Activated naive CD8-positive, alpha-beta T cell treated with anti-CD3 and anti-CD28 coated beads, Interleukin-2, amount 50 U/mL, for 24 hours (primary cell): ENCODE measurements around the gene LSM3.

Experiments
- ATAC-seq: fragments of 150-1000 bp; cut with Tn5 transposase; one replicate; pipeline ENCODE4 v1.10.0; 2021
- DNase-seq: peaks from one replicate; pipeline ENCODE4 v3.0.0; 2021
- H3K27ac Mint-ChIP-seq: one replicate; pipeline ENCODE4 v1.8.0; 2021; ENCODE audit warnings: mild to moderate bottlenecking, mixed read lengths
- H3K27me3 Mint-ChIP-seq: one replicate; pipeline ENCODE4 v1.8.0; 2021; ENCODE audit warnings: mixed read lengths
- H3K36me3 Mint-ChIP-seq: one replicate; pipeline ENCODE4 v1.8.0; 2021; ENCODE audit warnings: low read depth, mixed read lengths
- H3K4me1 Mint-ChIP-seq: one replicate; pipeline ENCODE4 v1.8.0; 2021; ENCODE audit warnings: mixed read lengths
- H3K4me3 Mint-ChIP-seq: one replicate; pipeline ENCODE4 v1.8.0; 2021; ENCODE audit warnings: mild to moderate bottlenecking, moderate library complexity, mixed read lengths
- H3K9me3 Mint-ChIP-seq: one replicate; pipeline ENCODE4 v1.8.0; 2021; ENCODE audit warnings: mixed read lengths

The LSM3 gene

DNA sequence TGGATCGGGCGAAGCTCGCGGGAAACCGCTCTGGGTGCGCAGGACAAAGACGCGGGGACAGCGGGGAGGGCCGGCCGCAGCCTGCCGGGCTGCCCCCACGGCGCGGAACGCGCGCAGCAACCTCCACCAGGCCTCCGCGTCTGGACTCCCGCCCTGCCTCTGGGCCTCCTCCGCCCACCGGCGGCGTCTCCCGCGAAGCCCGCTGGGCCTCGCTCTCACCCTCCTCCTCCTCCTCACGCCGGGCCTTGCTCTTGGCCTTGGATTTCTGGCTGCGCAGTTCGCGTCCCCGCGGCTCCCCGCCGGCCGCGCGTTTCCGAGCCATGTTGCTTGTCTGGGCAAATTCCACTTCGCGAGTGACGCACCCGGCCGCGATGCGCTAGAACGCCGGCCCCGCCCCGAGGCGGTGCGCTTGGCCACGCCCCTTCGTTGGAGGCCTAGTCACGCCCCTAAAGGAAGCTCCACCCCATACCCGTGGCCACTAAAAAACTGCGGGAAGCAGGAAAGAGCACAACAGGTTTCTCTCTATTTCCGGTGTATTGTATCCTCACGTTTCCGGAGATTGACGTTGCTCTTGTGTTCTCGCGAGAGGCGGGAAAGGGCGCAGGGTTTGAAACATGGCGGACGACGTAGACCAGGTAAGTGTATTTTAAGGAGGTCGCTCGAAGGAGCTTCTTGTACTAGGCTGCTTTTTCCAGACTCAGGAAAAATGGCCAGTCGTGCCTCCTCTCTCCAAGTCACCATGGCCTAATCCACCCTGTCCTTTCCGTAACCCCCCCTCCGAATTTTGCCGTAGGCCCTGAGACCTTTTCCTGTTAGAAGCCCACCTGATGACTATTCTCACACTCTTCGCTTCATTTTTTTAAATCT is at the start of gene LSM3, which contains the start of gene XPC:
Gene LSM3, plus strand, starts transcription at position 571 of the 867 bp plus-strand sequence. Its CDS starts 44 bp downstream, at position 615.
Gene XPC, minus strand, starts transcription at position 355 of the 867 bp plus-strand sequence. Its CDS starts 33 bp downstream, at position 322.
- ATAC-seq (peak; percentile 96), DNase-seq (peak; percentile 95)
- peak within 1 kb of the TSS; percentile 93 for H3K27ac Mint-ChIP-seq
- H3K9me3 Mint-ChIP-seq: no peaks in the 10 kb centered on the region
- peak within 1 kb of the TSS; percentile 93 for H3K4me3 Mint-ChIP-seq
- peaks cover 68% of the 10 kb centered on the region for H3K4me1 Mint-ChIP-seq
- H3K27me3 Mint-ChIP-seq: no peaks in the 10 kb centered on the region
- H3K36me3 Mint-ChIP-seq: peaks cover 17% of the 10 kb centered on the region

DNA sequence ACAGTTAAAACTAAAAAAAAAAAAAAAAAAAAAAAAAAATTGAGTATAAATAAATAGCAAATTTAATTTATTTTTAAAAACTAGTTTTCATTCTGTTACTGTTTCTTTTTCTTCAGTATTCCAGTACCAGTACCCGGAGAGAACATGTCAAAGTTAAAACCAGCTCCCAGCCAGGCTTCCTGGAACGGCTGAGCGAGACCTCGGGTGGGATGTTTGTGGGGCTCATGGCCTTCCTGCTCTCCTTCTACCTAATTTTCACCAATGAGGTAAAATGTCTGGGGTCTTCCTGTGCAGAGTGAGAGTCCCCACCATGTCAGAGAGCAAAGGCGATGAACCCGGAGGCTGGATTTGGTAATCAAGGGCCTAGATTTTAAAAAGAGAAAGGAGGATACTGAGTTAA is 49.3 kb upstream of the LSM3 start:
- Mint-ChIP-seq H3K4me1 (peaks cover 31% of the 10 kb centered on the region), H3K9me3 (no peaks in the 10 kb centered on the region), H3K27me3 (no peaks in the 10 kb centered on the region), H3K27ac (no peak overlapping the region), H3K36me3 (peaks cover 42% of the 10 kb centered on the region), H3K4me3 (no peak overlapping the region)
- no peak for DNase-seq
- no peak for ATAC-seq

DNA sequence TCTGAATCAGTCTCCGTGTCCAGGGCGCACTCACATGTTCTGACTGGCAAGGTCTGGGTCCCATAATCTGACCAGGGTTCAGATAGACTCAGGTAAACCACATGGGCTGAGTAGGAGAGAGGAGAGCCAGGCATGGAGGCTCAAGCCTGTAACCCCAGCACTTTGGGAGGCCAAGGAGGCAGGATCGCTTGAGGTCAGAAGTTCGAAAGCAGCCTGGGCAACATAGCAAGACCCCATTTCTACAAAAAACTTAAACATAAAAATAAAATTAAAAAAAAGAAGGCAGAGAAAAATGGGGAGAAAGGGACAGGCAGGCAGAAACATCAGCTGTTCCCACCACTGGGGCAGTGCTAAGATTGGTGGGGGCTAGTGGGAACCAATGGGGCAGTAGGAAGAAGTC is 48.4 kb upstream of the LSM3 start:
- Mint-ChIP-seq H3K9me3 (no peaks in the 10 kb centered on the region), H3K4me1 (peaks cover 29% of the 10 kb centered on the region), H3K27ac (no peak overlapping the region), H3K4me3 (no peak overlapping the region), H3K36me3 (peaks cover 43% of the 10 kb centered on the region), H3K27me3 (no peaks in the 10 kb centered on the region)
- no peak for DNase-seq
- no peak for ATAC-seq

DNA sequence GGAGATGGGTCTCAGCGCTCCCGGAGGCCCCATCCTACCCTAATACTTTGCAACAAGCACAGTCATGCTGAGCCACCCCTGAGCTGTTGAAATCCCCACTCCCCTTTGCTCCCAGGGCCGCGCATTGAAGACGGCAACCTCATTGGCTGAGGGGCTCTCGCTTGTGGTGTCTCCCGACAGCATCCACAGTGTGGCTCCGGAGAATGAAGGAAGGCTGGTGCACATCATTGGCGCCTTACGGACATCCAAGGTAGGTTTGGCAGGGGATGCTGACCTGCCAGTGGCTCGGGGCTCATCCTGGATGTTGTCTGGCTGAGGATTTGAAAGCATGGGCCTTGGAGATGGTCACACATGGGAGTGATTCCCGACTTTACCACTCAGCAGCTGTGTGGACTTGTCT is 47.9 kb upstream of the LSM3 start:
- Mint-ChIP-seq H3K27me3 (no peaks in the 10 kb centered on the region), H3K36me3 (peaks cover 44% of the 10 kb centered on the region), H3K4me3 (no peak overlapping the region), H3K27ac (no peak overlapping the region), H3K9me3 (no peaks in the 10 kb centered on the region), H3K4me1 (peaks cover 28% of the 10 kb centered on the region)
- DNase-seq (no peak), ATAC-seq (no peak)

DNA sequence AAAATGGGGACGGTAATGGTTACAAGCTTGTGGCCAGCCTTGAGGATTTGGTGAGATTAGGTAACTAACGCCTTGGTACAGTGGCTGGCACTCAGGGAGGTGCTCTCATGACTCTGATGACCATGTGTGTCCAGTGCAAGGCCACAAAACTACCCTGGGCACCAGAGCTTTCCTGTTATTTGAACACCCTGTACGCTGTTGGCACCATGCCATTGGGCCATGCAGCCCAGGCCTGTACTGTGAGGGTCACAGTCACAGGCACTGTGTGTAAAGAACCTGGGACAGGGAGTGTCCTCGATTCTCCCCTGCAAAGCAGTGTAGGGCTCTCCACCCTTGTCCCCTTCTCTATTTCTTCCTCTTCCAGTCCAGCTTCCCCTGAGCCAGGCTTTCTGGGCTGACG is 47.5 kb upstream of the LSM3 start:
- peaks cover 24% of the 10 kb centered on the region for H3K4me1 Mint-ChIP-seq
- no peaks in the 10 kb centered on the region for H3K27me3 Mint-ChIP-seq
- H3K4me3 Mint-ChIP-seq: no peak overlapping the region
- no peaks in the 10 kb centered on the region for H3K9me3 Mint-ChIP-seq
- DNase-seq (no peak), ATAC-seq (no peak)
- no peak overlapping the region for H3K27ac Mint-ChIP-seq
- peaks cover 49% of the 10 kb centered on the region for H3K36me3 Mint-ChIP-seq

DNA sequence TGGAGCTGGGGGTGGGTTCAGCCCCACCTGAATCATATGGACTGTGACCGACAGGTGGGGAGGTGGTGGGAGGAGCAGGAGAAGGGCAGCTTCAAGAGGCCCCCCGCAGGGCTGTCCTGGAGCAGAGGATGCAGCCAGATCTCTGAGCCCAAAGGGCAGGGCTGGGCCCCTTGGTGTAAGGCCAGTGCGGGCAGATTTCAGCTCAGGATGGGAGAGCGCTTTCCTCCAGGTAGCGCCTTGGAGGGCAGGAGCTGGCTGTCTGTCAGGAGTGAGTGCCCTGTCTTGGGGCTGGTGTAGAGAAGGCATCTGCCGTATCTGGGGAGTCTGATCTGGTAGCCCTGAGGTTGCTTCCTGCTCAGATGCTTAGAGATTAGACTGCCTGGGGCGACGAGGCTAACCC is 46.5 kb upstream of the LSM3 start:
- Mint-ChIP-seq H3K27me3 (no peaks in the 10 kb centered on the region), H3K4me3 (no peak overlapping the region), H3K4me1 (peaks cover 15% of the 10 kb centered on the region), H3K27ac (no peak overlapping the region), H3K9me3 (no peaks in the 10 kb centered on the region), H3K36me3 (peaks cover 48% of the 10 kb centered on the region)
- DNase-seq: no peak
- ATAC-seq: no peak

DNA sequence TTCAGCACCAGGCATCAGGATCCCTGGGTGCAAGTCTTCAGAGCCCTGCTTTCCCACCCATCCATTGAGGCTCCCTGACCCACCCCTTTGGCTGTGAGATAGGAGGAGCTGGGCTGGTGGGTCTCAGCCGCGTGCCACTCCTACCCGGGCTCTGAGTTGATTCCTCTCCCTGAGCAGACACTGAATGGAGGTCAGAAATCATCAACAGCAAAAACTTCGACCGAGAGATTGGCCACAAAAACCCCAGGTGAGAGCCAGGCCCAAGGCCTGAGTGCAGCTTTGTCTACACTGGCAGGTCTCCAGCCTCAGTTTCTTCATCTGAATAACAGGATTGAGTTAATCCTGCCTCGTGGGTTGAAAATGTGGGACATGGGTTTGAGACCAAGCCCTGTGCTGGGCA is 45.9 kb upstream of the LSM3 start:
- Mint-ChIP-seq H3K9me3 (no peaks in the 10 kb centered on the region), H3K36me3 (peaks cover 48% of the 10 kb centered on the region), H3K27ac (no peak overlapping the region), H3K27me3 (no peaks in the 10 kb centered on the region), H3K4me3 (no peak overlapping the region), H3K4me1 (peaks cover 9% of the 10 kb centered on the region)
- DNase-seq (no peak), ATAC-seq (no peak)

DNA sequence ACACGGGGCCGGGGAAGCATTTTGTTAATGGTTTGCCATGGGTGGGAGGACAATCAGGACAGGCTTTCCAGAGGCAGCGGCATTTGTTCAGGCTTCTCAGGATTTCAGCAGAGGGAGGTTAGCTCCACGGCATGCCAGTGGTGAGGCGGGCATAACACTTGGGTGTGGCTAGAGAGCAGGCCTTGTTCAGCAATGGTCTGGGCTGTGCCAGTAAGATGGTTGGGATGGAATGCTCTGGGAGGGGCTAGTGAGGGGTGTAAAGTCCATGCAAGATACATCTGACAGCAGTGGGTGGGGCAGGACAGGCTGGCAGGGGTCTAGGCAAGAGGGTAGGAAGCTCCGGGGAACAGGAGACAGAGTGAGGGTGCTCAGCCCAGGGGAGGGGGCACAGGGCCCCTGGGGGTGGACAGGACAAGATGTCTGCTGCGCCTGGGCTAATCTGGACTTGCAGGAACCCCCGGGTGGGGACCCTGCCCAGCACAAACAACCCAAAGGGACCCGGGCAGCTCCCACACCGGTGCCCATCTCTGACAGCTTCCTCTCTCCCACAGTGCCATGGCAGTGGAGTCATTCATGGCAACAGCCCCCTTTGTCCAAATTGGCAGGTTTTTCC is 45.3 kb upstream of the LSM3 start:
- Mint-ChIP-seq H3K36me3 (peaks cover 45% of the 10 kb centered on the region), H3K4me1 (peaks cover 3% of the 10 kb centered on the region), H3K4me3 (no peak overlapping the region), H3K27me3 (no peaks in the 10 kb centered on the region), H3K27ac (no peak overlapping the region), H3K9me3 (no peaks in the 10 kb centered on the region)
- ATAC-seq: peak; percentile 14
- DNase-seq: no peak

DNA sequence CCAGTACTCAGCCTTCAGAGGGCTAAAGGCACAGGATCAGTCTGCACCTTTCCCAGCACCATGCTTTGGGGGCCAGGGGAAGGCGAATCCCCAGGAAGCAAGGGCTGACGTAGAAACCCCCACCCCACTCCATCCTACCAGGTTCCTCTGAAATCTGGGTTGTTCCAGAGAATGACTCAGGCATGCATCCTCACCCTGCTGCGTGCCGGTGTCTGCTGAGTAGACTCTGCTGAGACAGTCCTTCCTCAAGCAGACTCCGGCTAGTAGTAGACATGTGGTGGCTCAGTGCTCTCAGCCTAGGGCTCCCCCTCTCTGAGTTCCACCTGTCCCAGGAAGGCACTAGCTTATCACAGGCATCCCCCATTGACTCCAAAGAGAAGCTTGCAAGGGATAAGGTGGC is 44.7 kb upstream of the LSM3 start:
- no peaks in the 10 kb centered on the region for H3K9me3 Mint-ChIP-seq
- H3K4me1 Mint-ChIP-seq: no peaks in the 10 kb centered on the region
- peaks cover 42% of the 10 kb centered on the region for H3K36me3 Mint-ChIP-seq
- H3K27me3 Mint-ChIP-seq: no peaks in the 10 kb centered on the region
- H3K4me3 Mint-ChIP-seq: no peak overlapping the region
- no peak overlapping the region for H3K27ac Mint-ChIP-seq
- ATAC-seq: no peak
- DNase-seq: no peak

DNA sequence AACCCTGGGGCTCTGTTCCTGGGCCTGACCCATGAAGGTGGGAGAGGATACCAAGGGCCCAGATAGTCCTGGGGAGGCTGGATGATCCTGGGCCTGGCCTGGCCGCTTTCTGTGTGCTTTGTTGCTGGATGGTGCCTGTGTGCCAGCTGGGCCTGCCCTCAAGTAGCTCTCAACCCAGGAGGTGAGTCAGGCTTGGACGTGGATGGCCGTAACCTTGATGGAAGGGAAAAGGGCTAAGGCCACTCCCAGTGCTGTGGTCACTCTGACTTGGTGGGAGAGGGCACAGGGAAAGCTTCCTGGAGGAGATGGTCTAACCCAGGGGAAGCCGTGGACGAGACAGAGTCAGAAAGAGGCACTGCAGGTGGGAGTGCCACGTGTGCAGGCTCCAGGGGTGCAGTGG is 44.3 kb upstream of the LSM3 start:
- Mint-ChIP-seq H3K36me3 (peaks cover 40% of the 10 kb centered on the region), H3K4me3 (no peak overlapping the region), H3K27me3 (no peaks in the 10 kb centered on the region), H3K9me3 (no peaks in the 10 kb centered on the region), H3K27ac (no peak overlapping the region), H3K4me1 (no peaks in the 10 kb centered on the region)
- DNase-seq (no peak), ATAC-seq (no peak)

DNA sequence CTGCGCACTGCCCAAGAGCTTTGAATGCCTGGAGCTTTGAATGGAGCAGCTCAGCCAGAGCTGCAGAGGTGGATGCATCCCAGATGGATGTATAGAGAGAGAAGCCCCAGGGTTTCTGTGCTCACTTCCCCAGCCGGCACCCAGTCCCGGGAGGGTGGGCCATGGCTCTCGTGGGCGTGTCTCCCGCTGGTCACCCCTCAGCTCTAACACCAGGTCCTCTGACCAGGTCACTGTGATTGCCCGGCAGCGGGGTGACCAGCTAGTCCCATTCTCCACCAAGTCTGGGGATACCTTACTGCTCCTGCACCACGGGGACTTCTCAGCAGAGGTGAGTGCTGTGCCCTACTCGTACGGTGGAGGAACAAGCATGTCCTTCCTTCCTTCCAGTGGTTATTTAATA is 43.0 kb upstream of the LSM3 start:
- H3K4me3 Mint-ChIP-seq: no peak overlapping the region
- no peak for DNase-seq
- H3K9me3 Mint-ChIP-seq: no peaks in the 10 kb centered on the region
- ATAC-seq: no peak
- H3K4me1 Mint-ChIP-seq: peaks cover 3% of the 10 kb centered on the region
- no peaks in the 10 kb centered on the region for H3K27me3 Mint-ChIP-seq
- H3K36me3 Mint-ChIP-seq: peaks cover 32% of the 10 kb centered on the region
- no peak overlapping the region for H3K27ac Mint-ChIP-seq

DNA sequence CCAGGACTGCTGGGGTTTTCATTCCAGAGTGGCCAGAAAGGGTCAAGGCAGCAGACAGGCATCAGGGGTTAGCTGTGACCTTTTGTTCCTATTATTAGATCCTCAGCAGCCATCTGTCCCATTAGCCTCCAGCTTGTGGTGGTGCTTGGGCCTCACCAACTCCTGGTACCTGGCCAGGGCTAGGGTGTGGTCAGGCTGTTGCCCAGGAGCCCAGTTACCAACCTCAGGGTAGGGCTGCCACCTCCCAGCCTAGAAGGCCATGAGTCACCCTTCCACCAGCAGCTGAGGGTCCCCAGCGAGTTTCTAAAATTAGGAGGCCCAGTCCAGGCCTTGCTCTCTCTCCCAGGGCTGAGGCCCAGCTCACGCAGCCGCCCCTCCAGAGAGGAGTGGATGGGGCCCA is 41.6 kb upstream of the LSM3 start:
- H3K4me3 Mint-ChIP-seq: no peak overlapping the region
- H3K27me3 Mint-ChIP-seq: no peaks in the 10 kb centered on the region
- H3K27ac Mint-ChIP-seq: no peak overlapping the region
- DNase-seq (no peak), ATAC-seq (no peak)
- H3K9me3 Mint-ChIP-seq: no peaks in the 10 kb centered on the region
- H3K36me3 Mint-ChIP-seq: peaks cover 26% of the 10 kb centered on the region
- H3K4me1 Mint-ChIP-seq: peaks cover 13% of the 10 kb centered on the region

DNA sequence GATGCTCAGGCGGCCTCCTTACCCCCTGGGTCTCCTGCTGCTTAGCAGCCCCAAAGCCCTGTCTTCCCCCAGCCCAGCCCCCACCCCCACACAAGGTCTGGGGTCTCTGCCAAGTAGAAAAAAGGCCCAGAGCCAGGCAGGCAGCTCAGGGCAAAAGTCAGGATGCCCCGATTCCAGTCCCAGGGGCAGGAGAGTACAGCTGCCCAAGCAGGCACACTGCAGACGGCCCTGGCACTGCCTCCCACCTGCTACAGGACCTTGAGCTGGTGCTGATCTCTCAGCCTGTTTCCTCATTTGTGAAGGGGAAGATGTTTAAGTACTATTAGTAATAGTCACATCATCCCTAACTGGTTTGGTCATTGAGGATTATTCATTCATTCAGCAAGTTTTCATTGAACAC is 41.2 kb upstream of the LSM3 start:
- Mint-ChIP-seq H3K27me3 (no peaks in the 10 kb centered on the region), H3K36me3 (peaks cover 25% of the 10 kb centered on the region), H3K9me3 (no peaks in the 10 kb centered on the region), H3K27ac (no peak overlapping the region), H3K4me1 (peaks cover 18% of the 10 kb centered on the region), H3K4me3 (no peak overlapping the region)
- ATAC-seq: no peak
- no peak for DNase-seq

DNA sequence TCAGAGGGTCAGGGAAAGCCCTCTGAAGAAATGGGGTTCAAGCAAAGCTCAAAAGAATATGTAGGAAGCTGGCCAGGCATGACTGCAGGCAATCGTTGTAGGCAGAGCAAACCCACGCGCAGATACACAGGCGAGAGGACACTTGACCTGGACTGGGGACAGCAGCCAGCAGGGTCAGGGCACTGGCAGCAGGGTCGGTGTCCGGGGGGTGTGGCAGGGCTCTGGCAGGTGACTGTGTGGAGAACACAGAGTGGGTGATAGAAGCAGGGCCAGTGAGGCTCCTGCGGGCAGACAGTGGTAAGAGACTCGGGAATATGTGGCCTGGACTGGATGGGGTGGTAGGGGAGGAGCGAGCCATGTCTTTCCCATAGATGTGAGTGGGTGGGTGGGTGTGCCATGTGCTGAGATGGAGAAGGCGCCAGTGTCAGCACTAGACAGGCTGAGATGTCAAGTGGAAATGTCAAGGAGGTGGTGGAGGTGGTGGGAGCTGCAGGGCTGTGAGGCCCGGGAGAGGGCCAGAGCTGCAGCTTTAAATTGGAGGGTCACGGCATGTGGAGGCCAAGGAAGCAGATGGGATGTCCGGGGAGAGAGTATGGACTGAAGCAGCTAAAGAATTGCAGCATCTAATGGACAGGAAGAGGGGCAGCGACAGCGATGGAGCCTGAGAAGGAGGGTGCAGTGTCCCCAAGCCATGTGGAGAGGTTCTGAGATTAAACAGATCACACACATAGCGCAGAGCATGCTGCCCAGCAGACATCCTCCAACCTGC is 40.3 kb upstream of the LSM3 start:
- no peaks in the 10 kb centered on the region for H3K27me3 Mint-ChIP-seq
- peaks cover 26% of the 10 kb centered on the region for H3K4me1 Mint-ChIP-seq
- ATAC-seq: no peak
- H3K36me3 Mint-ChIP-seq: peaks cover 24% of the 10 kb centered on the region
- peak overlapping the region; percentile 68 for H3K27ac Mint-ChIP-seq
- H3K4me3 Mint-ChIP-seq: no peak overlapping the region
- no peak for DNase-seq
- H3K9me3 Mint-ChIP-seq: no peaks in the 10 kb centered on the region
